ENCODE measurements around the gene GJB6.

The GJB6 gene

GRCh38 chr13:20186771-20187170, 45.3 kb downstream of the GJB6 start:
- DNase-seq (ENCODE audit: low read depth in 3 of 3) = no peak

DNA sequence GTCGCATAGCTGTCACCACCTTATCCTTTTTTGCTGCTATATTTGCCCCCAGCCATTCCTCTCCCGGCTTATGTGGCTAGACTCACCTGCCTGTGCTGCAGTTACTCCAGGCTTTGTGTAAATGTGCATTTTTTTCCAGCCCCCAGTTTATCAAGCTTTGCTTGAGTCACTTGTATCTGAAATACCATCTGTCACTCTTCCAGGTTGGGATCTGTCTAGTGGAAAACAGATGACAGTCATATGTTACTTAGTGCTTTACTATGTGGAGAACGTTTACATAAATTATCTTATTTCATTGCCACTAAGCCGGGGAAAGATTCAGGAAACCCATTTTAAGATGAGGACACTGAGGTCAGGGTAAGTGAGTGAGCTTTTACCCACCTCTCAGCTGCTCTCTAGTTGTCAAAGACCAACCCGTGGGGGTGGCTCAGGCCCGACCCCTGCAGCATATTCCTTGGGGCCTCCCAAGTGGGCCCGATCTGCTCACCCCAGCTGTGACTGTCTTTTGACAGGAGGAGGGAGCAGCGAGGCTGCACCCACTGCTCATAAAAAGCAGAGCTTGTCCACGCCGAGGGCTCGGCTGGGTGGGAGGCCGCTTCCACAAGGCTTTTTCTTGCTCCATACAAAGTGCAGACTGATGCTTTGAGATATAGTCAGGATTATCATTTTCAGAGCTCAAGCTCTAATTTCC, 46.6 kb downstream of the GJB6 start:
- DNase-seq (ENCODE audit: low read depth in 3 of 3) = no peak

GRCh38 chr13:20182231-20182846, 49.8 kb downstream of the GJB6 start:
- DNase-seq (ENCODE audit: low read depth in 3 of 3) = no peak

DNA sequence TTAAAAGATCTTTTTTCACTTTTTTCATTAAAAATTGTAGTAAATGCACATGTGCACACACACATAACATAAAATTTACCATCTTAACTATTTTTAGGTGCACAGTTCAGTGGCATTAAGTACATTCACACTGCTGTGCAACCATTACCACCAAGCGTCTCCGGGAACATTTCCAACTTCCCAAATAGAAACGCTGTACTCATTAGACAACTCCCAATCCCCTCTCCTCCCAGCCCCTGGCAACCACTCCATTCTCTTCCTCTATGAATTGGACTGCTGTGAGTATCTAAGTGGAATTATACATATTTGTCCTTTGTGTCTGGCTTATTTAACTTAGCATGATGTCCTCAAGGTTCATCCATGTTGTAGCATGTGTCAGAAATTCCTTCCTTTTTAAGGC, 50.9 kb downstream of the GJB6 start:
- no peak for DNase-seq (ENCODE audit: low read depth in 3 of 3)

GRCh38 chr13:20178156-20178555, 54.0 kb downstream of the GJB6 start:
- no peak for DNase-seq (ENCODE audit: low read depth in 3 of 3)

GRCh38 chr13:20177049-20177831, 54.9 kb downstream of the GJB6 start:
- DNase-seq (ENCODE audit: low read depth in 3 of 3) = no peak

- no peak for DNase-seq (ENCODE audit: low read depth in 3 of 3)
These were observed 56.0 kb downstream of the GJB6 start for GRCh38 chr13:20175907-20176652.

- no peak for DNase-seq (ENCODE audit: low read depth in 3 of 3)
These were observed 56.7 kb downstream of the GJB6 start for GRCh38 chr13:20175406-20175794.

DNA sequence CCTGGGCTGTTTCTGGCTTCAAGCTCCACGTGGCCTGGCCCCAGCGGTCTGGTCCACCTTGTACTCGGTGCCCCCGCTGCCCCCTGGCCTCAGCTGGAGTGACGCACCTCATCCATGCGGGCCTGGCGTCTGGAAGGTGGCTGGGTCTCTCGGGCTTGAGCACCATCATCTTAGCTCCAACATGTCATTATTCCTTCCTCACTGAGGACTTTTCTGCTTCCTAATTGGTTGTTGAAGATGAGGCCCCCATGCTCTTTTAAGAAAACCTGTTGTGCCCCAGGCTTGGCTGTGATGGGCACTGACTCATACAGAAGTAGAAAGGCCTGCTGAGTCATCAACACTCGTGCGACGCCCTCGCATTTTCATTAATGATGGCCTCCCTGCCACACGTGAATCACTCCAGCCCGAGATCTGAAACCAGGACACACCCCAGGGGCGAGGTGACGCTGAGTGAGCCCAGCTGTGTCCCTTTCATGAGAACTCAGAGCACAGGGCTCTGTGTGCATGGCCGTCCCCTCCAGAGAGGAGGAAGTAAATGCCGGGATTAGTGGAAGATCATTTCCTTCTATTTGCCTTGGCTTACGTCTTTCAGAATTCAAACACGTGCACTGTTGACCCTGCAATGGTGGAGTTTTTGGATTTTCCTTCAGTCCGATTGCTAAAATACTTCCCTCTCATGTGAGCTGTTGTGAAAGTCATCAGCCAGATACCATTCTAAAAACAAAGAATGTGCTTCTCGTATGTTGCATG, 57.3 kb downstream of the GJB6 start:
- DNase-seq (ENCODE audit: low read depth in 3 of 3) = peak; percentile 56 to 70 (median 57)

DNA sequence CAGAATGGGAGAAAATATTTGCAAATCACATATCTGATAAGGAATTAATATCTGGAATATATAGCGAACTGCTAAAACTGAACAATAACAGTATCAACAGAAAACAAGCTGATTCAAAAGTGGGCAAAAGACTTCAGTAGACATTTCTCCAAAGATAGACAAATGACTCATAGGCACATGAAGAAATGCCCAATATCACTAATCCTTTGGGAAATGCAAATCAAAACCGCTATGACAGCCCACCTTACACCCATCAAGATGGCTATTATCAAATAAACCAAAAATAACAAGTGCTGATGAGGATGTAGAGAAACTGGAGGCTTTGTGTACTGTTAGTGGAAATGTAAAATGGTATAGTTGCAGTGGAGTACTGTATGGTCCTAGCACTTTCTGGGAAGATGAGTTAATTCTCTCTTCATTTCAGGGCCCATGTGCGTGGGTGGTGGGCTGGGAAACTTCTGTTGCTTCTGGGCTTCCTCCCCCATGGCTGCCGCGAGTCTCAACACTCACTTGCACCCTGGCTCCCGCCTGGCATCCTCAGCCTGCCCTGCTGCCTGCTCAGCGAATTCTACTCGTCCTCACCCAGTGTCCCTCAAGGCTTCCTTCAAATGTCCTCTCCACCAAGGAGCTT, 58.9 kb downstream of the GJB6 start:
- DNase-seq (ENCODE audit: low read depth in 3 of 3) = no peak

All from stimulated activated CD4-positive, alpha-beta T cell treated with anti-CD3 and anti-CD28 coated beads, TNF-alpha, amount 100 ng/mL, for 48 hours (primary cell).